ENCODE results near the gene RAMP3. TPM values are rescaled to one million over a fixed set of nuclear protein-coding genes. Genes with fewer than 3 reads are reported as not detected.

Gene RAMP3
- total and polyA plus RNA-seq, 9 of the 15 experiments (the other 6 are each of a cell fraction or from before 2014, with no cell fraction given) = not detected

GRCh38 chr7:45217358-45217757 is 59.8 kb downstream of the RAMP3 start (continued):
- no peak for TF ChIP-seq SNRNP70 (optimal IDR thresholded peaks at IDR 0.05; ENCODE audit: low read depth, low read length)
- no peak for TF ChIP-seq E2F8 (IDR thresholded peaks at IDR 0.05; ENCODE audit: low read depth, partially characterized antibody)

GRCh38 chr7:45219130-45219529 is 61.5 kb downstream of the RAMP3 start:
- BruUV-seq (replicated peaks) = no TSS peak
- Histone ChIP-seq H3K27ac (ENCODE audit: extremely low read depth, low read depth, low read length) (no peak overlapping the region), H3K4me3 (no peak overlapping the region), H3K4me2 (ENCODE audit: insufficient read depth, low read length) (no peak overlapping the region), H3K36me3 (ENCODE audit: control insufficient read depth, insufficient read depth, low read length) (no peaks in the 10 kb centered on the region), H3K27me3 (ENCODE audit: control insufficient read depth in 2 of 2, insufficient read depth in 2 of 2, low read length in 2 of 2) (peaks cover 14 to 29% of the 10 kb centered on the region in 2 experiments), H3K79me2 (ENCODE audit: control insufficient read depth, insufficient read depth, low read length) (no peaks in the 10 kb centered on the region), H3K4me1 (replicated peaks in 1 of 2; ENCODE audit: control insufficient read depth in 2 of 2, insufficient read depth in 2 of 2, low read length in 2 of 2) (peaks cover 0 to 3% of the 10 kb centered on the region in 2 experiments; a peak in 1 of 5 replicates), H3K9me3 (replicated peaks; ENCODE audit: control insufficient read depth, insufficient read depth, low read depth, low read length) (no peaks in the 10 kb centered on the region), H3K9ac (ENCODE audit: insufficient read depth in 1 of 2, low read depth in 2 of 2, low read length in 2 of 2) (no peak overlapping the region), H2AFZ (ENCODE audit: low read depth, low read length) (no peak overlapping the region), H4K20me1 (replicated peaks; ENCODE audit: control insufficient read depth, insufficient read depth, low read length) (peaks cover 5% of the 10 kb centered on the region; the same call in 1 of the 2 replicates), H3K9me1 (ENCODE audit: control insufficient read depth, insufficient read depth, low read length) (no peaks in the 10 kb centered on the region)
- no peak for FAIRE-seq
- ATAC-seq = no peak
- ChIA-PET CTCF (ENCODE audit: low intra/inter-chr PET ratio) (interaction anchor here (1.0 kb wide), 1 partner anchor 41 kb away, joined by 3 read pairs; no protein-coding TSS in a partner anchor), POLR2A (no interaction called here)
- in situ Hi-C loops (cut with MboI) = no loop called here
- 3% methylated on average over 10 of the region's 12 CpGs for WGBS (ENCODE audit: insufficient coverage, low coverage, missing lambda C conversion rate)
- TF ChIP-seq LEF1 (IDR thresholded peaks at IDR 0.05) (no peak), ZNF561 (CRISPR knock-in tag; conservative IDR thresholded peaks at IDR 0.05) (no peak)
- intact Hi-C loops (cut with micrococcal nuclease) = no loop called here
- DNase-seq (ENCODE audit: extremely low read depth in 1 of 4, low spot score in 3 of 4) = no peak
